COR-L47 (cell line): ENCODE data around the gene PLXNA4.
A peak's percentile ranks its signal among the peaks of the same experiment; 100 is the strongest.

Experiments used
- DNase-seq: peaks from one replicate; lab custom pipeline; 2025; lab: John Stamatoyannopoulos, UW

The PLXNA4 gene

DNA sequence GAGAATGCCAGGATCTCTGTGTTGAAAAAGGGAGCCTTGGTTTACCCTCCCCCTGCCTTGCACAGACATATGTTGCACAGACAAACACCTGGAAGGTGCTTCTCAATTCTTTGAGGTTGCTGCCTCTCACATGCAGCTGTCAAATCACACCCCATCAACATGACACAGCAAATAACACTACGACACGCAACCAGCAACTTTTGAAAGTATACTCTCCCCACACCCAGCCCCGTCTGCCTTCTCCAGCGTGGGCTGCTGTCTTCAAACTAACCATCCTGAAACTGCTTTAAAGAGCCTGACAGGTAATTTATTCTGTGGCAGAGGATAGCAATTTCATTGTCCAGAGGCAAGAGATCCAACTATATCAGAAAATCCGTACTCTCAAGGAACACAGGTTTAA is 136.1 kb downstream of the PLXNA4 start:
- DNase-seq: no peak

DNA sequence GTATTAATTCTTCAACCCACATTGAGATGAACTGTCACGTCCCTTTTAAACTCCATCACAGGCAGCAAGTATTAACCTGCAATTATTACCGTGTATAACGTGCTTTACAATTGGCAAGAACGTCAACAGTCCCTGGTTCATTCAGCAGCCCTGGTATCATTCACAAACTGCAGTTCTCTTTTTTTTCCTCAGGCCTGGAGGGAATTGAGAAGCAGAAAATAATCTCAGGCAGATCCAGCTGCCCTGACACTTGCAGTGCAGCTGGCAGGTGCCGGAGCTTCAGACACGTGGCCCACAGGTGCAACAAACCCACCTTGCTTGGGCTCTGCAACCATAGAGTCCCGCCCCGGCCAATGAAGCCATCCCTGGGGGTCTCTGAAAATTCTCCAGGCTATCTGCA is 137.3 kb downstream of the PLXNA4 start:
- no peak for DNase-seq

DNA sequence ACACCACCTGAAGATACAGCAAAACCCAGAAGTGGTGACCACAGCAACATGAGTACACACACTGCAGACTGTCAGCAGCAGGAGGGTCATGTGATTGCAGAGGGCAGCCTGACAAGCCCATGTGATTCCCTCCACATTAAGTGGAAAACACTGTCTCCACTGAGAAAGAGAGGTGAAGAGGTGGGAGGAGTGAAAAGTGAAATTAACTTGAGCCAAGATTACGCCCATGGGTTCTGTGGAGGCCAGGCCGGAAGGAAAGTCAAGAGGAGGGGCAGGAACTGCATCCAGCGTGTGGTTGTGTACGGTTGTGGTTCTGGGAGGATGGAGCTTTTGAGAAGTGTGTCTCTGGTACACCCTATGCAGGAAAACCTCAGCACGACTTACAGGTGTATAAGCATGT is 138.5 kb downstream of the PLXNA4 start:
- no peak for DNase-seq

GRCh38 chr7:132436121-132436520 is 140.1 kb downstream of the PLXNA4 start:
- peak; percentile 87 for DNase-seq

DNA sequence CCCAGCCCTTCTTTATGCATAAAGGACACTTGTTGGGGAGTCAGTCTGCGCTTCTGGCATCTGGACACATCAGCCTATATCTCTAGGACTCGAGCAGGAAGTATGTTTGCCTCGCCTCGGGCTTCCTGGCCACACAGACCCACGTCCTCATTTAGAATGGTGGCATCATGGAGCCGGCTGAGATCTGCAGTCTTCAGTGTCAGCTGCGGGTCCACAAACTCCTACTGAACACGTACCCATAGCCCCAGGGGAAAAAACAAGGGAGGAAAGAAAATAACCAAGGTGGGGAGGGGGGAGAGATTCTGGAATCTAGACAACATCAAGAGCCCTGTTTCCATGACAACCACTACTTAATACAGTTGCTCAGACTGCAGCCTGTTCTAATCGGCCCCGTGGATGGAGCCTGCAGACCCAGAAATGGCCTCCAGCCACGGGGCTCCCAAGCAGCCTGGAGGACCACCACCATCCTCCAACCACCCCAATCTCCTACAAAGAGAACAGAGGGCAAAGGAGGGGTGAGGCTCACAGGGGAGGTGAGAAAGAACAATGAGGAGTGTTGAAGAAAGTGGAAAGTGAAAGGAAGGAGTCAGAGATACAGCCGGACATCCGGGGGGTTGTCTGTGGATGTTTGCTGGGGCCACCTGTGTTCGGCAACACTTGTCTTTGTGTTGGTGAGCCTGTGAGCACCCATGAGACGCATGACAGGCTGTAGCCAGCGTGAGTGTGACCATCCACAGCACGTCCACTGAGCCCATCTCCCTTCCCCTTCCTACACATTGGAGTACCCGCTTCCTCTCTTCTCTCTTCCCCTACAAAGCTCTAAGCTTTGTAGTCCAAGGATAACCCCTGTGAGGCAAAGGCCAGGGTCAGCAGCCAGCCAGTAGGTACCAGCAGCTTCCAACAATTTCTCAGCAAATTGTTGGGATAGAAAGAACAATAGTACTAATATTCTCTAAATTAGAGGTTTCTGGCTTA is 141.0 kb downstream of the PLXNA4 start:
- DNase-seq: peak; percentile 64

DNA sequence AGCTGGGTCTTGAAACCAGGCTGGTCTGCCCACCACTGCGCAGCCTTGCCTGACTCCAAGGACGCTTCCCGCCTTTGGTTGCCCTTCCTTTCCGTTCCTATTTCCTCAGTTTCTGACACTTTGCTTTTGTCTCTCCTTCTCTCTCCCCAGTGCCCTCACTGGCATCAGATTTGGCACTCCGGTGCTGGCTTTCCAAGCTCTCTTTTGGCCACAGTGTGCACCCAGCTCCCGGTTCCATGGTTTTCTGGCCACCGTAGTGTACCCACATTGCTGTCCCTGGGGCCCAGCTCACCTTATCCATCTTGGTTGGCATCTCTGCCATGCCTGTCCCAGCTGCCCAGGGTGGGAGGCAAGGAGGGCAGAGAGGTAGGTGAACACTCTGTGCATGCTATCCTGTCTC is 142.2 kb downstream of the PLXNA4 start:
- DNase-seq: no peak

- no peak for DNase-seq
Measured at GRCh38 chr7:132433301-132433700, 143.0 kb downstream of the PLXNA4 start.

DNA sequence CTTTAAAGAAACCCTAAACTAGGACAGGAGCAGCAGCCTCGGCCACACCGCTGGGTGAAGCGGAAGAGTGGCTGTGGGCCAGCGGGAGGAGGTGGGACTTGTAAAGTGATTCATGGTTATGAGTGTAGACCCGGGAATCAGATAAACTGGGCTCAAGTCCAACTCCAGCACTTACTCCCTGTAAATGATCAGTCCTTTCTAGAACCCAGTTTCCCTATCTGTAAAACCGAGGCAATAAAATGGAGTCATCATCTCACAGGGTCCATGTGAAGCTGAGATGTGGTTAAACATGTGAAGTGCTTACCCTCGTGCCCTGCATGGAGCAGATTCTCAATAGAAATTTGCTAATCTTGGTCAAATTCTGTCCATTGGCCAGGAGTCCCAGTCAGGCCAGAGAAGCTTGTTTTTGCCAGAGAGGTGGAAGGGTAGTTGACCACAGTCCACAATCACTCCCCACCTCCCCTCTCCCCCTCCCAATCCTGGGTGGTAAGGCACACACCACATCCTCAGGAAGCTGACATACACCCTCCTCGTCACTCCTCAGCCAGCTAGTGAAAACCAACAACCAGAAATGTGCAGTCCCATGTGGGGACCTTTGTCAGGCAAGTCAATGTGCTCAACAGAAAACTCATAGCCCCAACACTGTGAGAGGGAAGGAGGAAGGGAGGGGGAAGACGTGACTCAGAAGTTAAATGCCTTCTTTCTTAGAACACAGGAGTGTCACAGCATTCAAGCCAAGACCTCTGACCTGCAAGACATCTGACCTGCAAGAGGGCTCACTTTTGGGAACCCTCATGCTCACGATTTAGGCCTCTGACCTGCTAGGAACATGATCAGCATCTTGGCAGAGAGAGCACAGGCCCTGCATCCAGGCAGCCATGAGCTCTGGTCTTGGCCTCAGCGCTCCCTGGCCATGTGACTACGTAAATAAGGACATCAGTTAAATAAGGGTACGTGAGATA is 145.1 kb downstream of the PLXNA4 start:
- DNase-seq: no peak

DNA sequence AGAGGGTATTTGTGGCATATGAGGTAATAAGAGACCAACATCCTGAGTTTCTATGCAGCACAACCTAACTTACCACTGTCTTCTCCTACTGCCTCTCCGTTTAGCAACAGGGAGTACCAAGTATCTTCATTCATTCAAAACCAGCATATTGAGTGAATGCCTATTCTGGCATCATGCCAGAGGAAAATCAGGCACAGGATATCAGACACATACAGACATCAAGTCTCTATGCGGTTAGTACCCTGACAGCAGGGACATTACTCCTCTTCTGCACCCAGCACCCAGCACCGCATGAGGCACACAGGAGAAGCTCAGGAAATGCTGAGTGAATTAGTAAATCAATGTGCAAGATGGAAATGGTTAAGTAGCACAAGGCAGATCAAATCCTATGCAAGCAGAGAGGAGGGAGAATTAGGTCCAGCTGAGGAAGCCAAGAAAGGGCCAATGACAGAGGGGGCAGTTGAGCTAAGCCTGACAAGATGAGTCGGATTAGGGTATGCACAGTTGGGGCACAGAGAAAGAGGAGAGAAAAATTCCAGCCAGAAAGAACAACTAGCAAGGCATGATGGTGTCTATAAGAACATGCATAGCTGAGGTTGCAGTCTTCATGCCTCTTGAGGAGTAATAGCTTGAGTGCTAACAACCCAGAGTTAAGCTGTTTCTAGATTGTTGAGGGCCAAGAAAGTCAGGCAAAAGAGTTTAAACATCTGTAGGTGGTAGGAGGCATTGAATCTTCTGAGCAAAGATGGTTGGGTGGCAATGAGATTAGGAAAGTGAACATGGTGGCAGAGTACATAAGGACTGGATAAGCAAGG is 146.0 kb downstream of the PLXNA4 start:
- no peak for DNase-seq

DNA sequence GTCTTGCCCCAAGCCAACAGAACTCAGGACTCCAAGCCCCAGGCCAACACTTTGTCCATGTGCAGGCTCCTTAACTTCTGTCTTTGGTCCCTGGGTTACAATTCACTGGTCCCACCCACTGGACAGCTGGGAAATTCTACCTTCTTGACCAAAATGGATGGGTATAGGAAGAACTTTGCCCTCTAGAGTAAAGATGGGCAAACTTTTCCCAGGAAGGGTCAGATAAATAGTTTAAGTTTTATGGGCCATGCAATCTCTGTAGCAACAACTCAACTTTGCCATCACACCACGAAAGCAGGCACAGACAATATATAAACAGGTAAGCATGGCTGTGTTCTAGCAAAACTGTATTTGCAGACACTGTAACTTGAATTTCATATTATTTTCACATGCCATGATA is 147.1 kb downstream of the PLXNA4 start:
- DNase-seq: no peak

DNA sequence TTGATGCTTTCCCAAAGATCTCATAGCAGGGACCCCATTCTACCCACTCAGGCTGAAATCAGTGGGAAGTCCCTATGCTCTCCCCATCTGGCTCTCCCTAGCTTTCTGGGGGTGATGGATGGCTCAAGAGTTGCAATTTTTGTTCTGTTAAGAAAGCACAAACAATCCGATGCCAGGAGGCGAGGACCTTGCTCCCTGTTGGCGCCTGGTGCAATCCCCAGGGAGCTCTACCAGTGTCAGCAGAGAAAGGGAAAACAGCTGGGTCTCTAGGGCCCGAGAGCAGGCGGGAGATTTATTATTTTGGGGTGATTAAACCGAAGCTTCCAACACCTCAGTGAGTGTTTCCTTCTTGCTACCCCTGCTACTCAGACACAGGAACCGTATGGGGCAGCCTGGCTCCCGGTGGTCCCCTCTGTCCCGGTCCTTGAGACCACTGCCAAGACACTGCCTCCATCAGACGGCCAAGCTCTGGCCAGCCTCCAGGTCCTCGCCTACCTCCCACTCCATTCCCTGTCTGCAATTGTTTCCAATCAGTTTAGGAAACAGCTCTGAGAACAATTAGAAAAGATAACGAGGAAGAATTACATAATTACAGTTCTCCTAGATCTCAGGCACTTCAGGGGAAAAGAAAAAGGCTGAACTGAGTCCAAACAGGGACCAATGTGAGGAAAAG is 147.9 kb downstream of the PLXNA4 start:
- DNase-seq: no peak

DNA sequence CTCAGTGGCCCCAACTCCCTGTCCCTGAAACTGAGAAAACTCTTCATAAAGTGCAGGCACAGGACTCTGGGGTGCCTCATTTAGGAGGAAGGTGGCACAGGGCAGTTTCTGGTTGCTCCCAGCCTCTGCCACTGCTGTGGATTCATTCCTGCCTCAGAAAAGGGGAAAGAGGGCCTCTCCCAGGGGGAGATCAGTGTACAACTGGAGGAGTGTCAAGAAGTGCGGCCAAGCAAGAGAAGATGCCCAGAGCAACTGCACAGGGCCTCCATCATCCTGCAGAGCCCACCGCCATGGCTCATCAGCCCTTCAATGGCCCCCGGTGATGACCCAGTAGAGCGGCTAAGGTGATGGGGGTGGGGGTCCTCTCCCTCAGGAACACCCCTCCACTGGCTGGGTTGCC is 150.3 kb downstream of the PLXNA4 start:
- no peak for DNase-seq

- DNase-seq: no peak
Measured at GRCh38 chr7:132424821-132425724, 151.2 kb downstream of the PLXNA4 start.

DNA sequence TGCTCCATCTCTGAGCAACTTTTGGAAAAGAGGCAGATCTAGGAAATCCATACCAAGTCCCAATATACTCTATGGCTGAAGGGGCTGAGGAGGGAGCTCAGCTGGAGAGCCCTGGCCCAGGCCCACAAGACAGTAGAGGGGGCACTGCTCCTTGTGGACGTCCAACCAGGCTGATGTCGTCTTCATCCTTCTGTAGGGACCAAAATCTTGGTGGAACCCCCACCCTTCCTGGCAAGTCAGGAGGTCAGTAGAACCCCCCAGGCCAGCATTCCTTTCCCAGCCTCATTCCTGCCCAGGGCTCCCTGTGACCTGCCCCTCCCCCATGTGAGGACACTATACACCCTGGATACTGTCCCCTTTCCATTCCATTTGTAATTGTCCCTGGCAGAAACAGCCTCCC is 152.0 kb downstream of the PLXNA4 start:
- no peak for DNase-seq

- no peak for DNase-seq
Measured at GRCh38 chr7:132423594-132424200, 152.6 kb downstream of the PLXNA4 start.

GRCh38 chr7:132422502-132423111 is 153.7 kb downstream of the PLXNA4 start:
- no peak for DNase-seq

GRCh38 chr7:132420527-132420926 is 155.7 kb downstream of the PLXNA4 start:
- DNase-seq: no peak

DNA sequence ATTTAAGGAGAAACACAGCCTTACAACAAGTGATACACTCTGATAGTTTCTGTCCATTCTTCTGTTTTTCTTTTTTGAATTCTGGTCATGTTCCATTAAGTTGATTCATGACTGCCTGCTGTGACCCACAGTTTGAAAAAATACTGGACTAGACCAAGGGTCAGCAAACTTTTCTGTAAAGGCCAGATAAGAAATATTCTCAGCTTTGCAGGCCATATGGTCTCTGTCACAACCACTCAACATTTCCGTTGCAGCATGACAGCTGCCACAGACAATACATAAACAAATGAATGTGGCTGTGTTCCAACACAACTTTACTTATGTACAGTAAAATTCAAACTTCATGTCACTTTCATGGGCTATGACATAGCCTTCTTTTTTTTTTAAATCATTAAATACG is 156.7 kb downstream of the PLXNA4 start:
- DNase-seq: no peak

GRCh38 chr7:132418840-132419239 is 157.4 kb downstream of the PLXNA4 start:
- DNase-seq: no peak
